Mesothelial cell of epicardium (in vitro differentiated cells): ENCODE measurements around the gene CCDC32. TPM values are rescaled to one million over a fixed set of nuclear protein-coding genes. Genes with fewer than 3 reads are reported as not detected.

Source experiments
- DNase-seq, 2 experiments: peaks; one replicate each; pipeline ENCODE4 v3.0.0; 2021; ENCODE audit warnings: low spot score in 2 of 2; ENCODE audit not compliant: unreplicated experiment in 2 of 2
- H3K27ac Mint-ChIP-seq: 2 replicates; pipeline ENCODE4 v1.8.0; 2021; ENCODE audit warnings: mixed read lengths
- H3K27me3 Mint-ChIP-seq: 2 replicates; pipeline ENCODE4 v1.8.0; 2021; ENCODE audit warnings: low read depth, mixed read lengths
- H3K36me3 Mint-ChIP-seq: 2 replicates; pipeline ENCODE4 v1.8.0; 2021; ENCODE audit warnings: mixed read lengths
- H3K4me1 Mint-ChIP-seq: 2 replicates; pipeline ENCODE4 v1.8.0; 2021; ENCODE audit warnings: mixed read lengths
- H3K4me3 Mint-ChIP-seq: 2 replicates; pipeline ENCODE4 v1.8.0; 2021; ENCODE audit warnings: mild to moderate bottlenecking, moderate library complexity, mixed read lengths
- H3K9me3 Mint-ChIP-seq: 2 replicates; pipeline ENCODE4 v1.8.0; 2021; ENCODE audit warnings: mixed read lengths
- CTCF ChIP-seq: fragments of 200-600 bp; sonication (generic); IDR thresholded peaks from one replicate; pipeline ENCODE4 v1.5.0; 2021; ENCODE audit warnings: antibody characterized with exemption; ENCODE audit not compliant: unreplicated experiment
- total RNA-seq: library from RNA; stranded (reverse); gene quantifications from 3 replicates; pipeline ENCODE4 v1.2.1, GENCODE V29; 2021

The CCDC32 gene
- total RNA-seq: 27.2 to 30.1 TPM (median 28.8 TPM) in 3 replicates

- peak; percentile 90 to 92 for DNase-seq
- H3K9me3 Mint-ChIP-seq: no peaks in the 10 kb centered on the region
- no peaks in the 10 kb centered on the region for H3K27me3 Mint-ChIP-seq
- peak within 1 kb of the TSS; percentile 92 for H3K4me3 Mint-ChIP-seq
- peak within 1 kb of the TSS; percentile 97 for H3K27ac Mint-ChIP-seq
- no peak for TF ChIP-seq CTCF
- H3K4me1 Mint-ChIP-seq: peaks cover 23% of the 10 kb centered on the region
- H3K36me3 Mint-ChIP-seq: peaks cover 12% of the 10 kb centered on the region
Observed at GRCh38 chr15:40564591-40565332, at the start of gene CCDC32. Gene CCDC32 (minus strand): TSS chr15:40565042. CDS start chr15:40563015, 2,027 bp downstream.

- no peaks in the 10 kb centered on the region for H3K27me3 Mint-ChIP-seq
- H3K4me3 Mint-ChIP-seq: no peak overlapping the region
- no peak for DNase-seq
- H3K27ac Mint-ChIP-seq: no peak overlapping the region
- no peak for TF ChIP-seq CTCF
- no peaks in the 10 kb centered on the region for H3K4me1 Mint-ChIP-seq
- H3K36me3 Mint-ChIP-seq: peaks cover 3% of the 10 kb centered on the region
- H3K9me3 Mint-ChIP-seq: no peaks in the 10 kb centered on the region
Observed at GRCh38 chr15:40613080-40613479, 48.2 kb upstream of the CCDC32 start.

GRCh38 chr15:40603935-40604334 is 39.1 kb upstream of the CCDC32 start:
- no peak for TF ChIP-seq CTCF
- no peak overlapping the region for H3K27ac Mint-ChIP-seq
- no peaks in the 10 kb centered on the region for H3K27me3 Mint-ChIP-seq
- no peaks in the 10 kb centered on the region for H3K4me1 Mint-ChIP-seq
- H3K9me3 Mint-ChIP-seq: no peaks in the 10 kb centered on the region
- DNase-seq: no peak
- peaks cover 2% of the 10 kb centered on the region for H3K36me3 Mint-ChIP-seq
- H3K4me3 Mint-ChIP-seq: no peak overlapping the region

GRCh38 chr15:40600956-40601355 is 36.1 kb upstream of the CCDC32 start:
- Mint-ChIP-seq H3K27ac (no peak overlapping the region), H3K36me3 (no peaks in the 10 kb centered on the region), H3K27me3 (no peaks in the 10 kb centered on the region), H3K4me1 (no peaks in the 10 kb centered on the region), H3K9me3 (no peaks in the 10 kb centered on the region), H3K4me3 (no peak overlapping the region)
- no peak for TF ChIP-seq CTCF
- no peak for DNase-seq

- TF ChIP-seq CTCF: no peak
- no peak for DNase-seq
- no peak overlapping the region for H3K4me3 Mint-ChIP-seq
- H3K27me3 Mint-ChIP-seq: no peaks in the 10 kb centered on the region
- H3K4me1 Mint-ChIP-seq: peaks cover 7% of the 10 kb centered on the region
- no peaks in the 10 kb centered on the region for H3K9me3 Mint-ChIP-seq
- H3K27ac Mint-ChIP-seq: no peak overlapping the region
- no peaks in the 10 kb centered on the region for H3K36me3 Mint-ChIP-seq
Observed at GRCh38 chr15:40598672-40599071, 33.8 kb upstream of the CCDC32 start.
